Stimulated activated CD4-positive, alpha-beta T cell treated with anti-CD3 and anti-CD28 coated beads, Interleukin-4, amount 100 ng/mL, for 1 hour (primary cell): ENCODE data around the gene MUC20.
"Not testable (repeated sequence)": the region's sequence is repeated elsewhere in the genome, so short reads cannot be mapped to it uniquely, and the experiment has no call there.

Source experiments
- DNase-seq: peaks from one replicate; pipeline ENCODE4 v3.0.0-alpha.2; 2020

The MUC20 gene

GRCh38 chr3:195774917-195775316 is 54.1 kb downstream of the MUC20 start:
- no peak for DNase-seq

DNA sequence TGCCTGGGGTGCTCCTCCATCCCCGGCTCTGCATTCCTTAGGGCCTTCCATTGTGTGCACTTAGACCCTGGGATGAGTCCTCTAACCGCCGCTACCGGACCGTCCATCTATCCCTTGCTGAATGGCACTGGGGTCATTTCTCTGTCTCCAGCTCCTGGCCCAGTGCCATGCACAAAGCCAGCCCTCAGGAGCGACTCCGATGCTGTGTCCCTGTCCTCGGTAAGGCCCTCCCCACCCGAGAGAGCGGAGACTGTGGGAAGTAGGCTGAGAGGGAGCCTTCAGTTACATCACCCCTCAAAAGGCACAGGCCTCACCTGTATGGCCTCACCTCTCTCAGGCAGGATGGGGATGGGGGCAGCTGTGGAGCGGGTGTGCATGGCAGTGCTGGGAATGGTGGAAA is 57.2 kb downstream of the MUC20 start:
- DNase-seq, result no peak

DNA sequence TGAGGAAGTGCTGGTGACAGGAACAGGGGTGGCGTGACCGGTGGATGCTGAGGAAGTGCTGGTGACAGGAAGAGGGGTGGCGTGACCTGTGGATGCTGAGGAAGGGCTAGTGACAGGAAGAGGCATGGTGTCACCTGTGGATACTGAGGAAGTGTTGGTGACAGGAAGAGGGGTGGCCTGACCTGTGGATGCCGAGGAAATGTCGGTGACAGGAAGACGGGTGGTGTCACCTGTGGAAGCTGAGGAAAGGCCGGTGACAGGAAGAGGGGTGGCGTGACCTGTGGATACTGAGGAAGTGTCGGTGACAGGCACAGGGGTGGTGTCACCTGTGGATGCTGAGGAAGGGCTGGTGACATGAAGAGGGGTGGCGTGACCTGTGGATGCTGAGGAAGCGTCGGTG is 60.5 kb downstream of the MUC20 start:
- DNase-seq, result not testable (repeated sequence)
